Kidney capillary endothelial cell (primary cell): ENCODE results near the gene FZD2.
"Not testable (repeated sequence)": the region's sequence is repeated elsewhere in the genome, so short reads cannot be mapped to it uniquely, and the experiment has no call there.

ENCODE experiments used
- DNase-seq: peaks from one replicate; pipeline ENCODE4 v3.0.0-alpha.2; 2018; ENCODE audit warnings: low spot score

Gene FZD2

DNA sequence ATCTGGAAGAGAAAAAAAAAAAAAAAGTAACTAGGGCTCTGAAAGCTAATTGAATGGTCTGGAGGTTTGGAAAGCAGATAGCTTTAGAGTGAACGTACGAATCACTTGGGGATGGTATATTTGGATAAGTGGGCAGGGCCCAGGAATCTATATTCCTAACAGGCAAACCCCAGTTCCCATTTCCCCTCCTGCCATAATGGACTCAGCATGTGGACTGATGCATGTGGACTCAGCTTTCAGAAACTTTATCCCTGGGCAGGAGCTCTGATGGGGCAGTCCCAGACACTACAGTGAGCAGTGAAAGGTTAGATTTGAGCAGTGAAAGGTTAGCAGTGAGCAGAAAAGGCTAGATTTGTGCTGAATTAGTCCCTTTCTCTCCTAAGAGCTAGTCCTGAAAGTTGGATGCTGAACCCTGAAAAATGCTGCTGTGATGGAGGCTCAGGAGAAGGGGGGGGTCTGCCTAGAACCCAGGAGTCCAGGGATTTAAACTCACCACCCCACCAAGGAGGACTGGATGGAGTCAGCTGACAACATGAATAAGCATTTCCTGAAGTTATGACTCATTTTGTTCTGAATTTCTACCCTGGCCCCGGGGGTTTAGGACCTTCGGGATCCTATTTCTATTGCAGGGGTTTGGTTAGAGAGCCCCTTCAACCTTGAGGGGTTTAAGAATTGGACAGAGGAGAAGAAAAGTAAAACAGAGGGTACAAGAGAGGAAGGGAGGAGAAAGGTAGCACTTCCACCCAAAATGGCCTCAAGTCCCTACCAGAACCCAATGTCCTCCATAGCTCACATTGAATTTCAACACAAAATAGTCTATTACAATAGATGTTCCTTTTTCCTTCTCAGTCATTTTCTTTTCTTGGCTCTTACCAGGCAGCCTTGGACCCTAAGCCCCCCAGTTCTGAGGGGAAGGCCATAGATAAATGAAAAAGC is 10.3 kb upstream of the FZD2 start:
- peak; percentile 42 for DNase-seq

DNA sequence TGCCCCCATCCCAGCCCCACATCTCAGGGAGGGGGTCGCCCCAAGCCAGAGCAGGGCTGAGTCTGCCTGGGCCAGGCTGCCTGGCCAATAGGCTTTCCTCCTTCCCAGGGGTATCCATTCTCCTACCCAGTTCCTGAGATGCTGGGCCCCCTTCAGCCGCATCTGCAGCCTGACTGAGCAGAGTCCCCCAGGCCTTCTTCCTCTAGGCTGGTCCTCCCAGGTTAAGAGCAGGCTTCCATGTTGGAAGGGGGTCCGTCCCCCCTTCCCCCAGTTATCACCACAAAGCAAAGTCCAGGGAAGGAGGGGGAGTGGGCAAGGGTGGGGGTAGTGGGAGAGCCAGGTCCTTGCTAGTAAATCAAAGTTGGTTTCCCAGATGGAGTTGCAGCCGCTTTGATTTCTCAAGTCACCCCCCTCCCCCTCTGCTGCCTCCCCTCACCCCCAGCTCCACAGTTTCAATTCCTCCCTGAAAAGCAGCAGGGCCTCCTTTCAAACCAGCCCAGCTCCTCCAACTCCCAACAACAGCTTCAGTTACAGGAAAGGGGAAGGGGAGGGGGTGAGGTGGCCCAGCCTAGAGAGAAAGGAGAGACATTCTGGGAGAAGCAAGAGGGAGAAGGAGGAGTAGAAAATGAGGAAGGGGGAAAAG is 9.5 kb upstream of the FZD2 start:
- DNase-seq, result no peak

DNA sequence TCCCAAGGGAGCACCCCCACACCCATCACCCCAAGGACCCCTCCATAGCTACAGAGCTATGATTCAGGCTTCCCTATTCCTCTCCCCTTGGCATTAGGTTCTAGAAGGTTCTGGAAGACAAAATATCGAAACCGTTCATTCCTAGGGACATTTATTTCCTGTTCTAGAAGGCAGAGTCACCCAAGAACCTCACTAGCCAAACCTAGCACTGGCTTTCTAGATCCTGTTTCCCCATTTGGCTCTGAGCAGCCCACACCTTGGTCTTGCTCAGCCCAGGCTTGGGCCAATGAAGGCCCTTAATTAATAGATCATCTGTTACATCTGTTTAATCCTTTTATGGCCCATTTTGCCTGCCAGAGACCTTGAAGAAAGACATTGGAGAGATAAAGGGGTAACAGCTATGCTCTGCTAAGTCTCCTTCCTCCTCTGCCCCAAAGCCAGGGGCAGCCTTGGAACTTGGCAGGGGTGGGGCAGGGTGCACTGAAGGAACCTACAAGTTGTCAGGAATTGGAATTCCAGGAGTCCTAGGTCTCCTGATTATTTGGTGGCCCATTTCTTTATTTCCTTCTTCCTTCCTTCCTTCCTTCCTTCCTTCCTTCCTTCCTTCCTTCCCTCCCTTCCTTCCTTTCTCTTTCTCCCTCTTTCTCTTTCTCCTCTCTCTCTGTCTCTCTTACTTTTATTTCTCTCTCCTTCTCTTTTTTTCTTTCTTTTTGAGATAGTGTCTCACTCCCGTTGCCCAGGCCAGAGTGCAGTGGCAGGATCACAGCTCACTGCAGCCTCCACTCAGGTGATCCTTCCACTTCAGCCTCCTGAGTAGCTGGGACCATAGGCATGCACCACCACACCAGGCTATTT is 8.7 kb upstream of the FZD2 start:
- no peak for DNase-seq

DNA sequence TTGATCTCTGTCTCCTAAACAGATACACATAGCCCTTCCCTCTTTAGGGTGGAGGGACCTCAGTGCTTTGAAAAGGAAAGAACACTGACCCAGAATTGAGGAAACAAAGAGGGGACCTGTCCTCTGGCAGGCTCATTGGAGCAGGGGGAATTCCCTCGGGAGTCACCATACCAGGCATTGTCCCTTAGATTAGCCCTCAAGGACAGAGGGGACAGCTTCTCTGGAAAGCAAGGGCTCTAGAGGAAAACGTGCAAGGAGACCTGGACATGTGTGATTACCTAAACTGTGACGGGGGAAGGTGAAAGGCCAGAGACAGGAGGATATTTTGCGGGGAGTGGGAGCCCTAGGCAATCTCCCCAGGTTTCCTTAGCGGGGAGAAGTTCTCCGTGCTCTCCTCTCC is 7.6 kb upstream of the FZD2 start:
- DNase-seq, result no peak

DNA sequence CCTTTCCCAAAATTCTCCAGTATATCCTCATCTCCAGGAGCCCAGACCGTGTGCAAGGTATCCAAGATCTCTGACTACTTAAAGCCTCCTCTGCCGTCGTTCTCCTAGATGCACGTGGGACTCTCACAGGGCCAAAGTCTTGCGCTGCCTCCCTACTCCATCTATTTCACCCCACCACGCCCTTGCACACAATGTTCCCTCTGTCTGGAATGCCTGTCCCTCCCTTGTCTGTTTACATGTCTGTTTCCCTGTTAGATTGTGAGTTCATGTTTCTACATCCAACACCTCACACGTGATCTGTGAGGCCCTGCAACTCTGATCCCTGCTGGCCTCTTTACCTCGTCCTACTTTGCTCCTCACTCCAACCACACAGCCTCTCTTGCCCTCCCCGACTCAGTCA is 4.9 kb upstream of the FZD2 start:
- DNase-seq, result no peak

DNA sequence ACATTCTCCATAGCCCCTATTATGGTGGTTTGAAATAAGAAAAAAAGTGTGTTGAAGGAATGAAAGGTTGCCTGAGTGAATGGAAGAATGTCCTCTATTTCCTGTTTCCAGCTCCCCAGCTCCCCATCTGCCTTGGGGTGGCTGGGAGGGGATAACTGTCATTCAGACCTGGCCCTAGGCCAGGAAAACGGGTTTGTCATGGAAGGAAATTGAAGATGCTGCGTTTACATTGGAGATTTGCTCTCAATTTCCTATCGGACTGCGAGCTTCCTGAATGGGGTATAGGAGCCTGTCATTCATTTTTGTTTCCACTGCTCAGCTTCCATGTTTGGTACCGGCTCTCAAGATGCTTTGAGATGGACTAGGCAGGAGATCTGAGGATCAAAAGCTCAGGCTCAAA is 2.2 kb upstream of the FZD2 start:
- no peak for DNase-seq

DNA sequence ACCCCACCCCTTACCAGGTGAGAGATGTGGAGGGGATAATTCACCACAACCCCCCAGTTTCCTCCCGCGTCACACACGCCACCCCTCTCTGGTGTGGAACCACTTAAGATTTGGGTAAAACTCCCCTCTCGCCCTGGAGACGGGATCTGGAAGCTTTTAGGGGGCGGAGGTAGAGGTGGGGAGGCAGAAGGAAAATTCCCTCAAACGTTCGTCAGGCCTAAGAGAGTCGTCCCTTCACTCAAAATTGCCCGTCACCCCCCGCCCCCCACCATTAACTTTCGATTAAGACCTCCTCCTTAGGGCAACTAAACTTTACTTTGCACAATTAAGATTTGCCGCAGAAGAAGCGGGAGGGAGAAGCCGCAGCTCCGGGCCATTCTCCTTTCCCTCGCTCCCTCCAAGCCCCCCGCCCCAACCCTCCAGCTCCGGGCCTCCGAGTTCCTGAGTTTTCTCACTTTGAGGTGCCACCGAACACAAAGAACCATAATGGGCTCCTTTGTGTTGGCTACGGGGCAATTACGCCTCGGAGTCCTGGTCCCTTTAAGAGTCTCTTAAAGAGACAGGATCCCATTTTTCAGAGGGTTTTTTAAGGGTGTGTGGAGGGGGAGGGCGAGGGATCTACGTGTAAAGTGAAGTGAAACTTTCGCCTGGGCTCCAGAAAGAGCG is 985 bp upstream of the FZD2 start:
- DNase-seq, result no peak

DNA sequence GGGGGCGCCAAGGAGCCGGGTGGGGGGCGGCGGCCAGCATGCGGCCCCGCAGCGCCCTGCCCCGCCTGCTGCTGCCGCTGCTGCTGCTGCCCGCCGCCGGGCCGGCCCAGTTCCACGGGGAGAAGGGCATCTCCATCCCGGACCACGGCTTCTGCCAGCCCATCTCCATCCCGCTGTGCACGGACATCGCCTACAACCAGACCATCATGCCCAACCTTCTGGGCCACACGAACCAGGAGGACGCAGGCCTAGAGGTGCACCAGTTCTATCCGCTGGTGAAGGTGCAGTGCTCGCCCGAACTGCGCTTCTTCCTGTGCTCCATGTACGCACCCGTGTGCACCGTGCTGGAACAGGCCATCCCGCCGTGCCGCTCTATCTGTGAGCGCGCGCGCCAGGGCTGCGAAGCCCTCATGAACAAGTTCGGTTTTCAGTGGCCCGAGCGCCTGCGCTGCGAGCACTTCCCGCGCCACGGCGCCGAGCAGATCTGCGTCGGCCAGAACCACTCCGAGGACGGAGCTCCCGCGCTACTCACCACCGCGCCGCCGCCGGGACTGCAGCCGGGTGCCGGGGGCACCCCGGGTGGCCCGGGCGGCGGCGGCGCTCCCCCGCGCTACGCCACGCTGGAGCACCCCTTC is 484 bp downstream of the FZD2 start:
- DNase-seq, result no peak

DNA sequence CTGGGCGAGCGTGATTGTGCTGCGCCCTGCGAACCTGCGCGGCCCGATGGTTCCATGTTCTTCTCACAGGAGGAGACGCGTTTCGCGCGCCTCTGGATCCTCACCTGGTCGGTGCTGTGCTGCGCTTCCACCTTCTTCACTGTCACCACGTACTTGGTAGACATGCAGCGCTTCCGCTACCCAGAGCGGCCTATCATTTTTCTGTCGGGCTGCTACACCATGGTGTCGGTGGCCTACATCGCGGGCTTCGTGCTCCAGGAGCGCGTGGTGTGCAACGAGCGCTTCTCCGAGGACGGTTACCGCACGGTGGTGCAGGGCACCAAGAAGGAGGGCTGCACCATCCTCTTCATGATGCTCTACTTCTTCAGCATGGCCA is 1.0 kb downstream of the FZD2 start:
- DNase-seq, result no peak

DNA sequence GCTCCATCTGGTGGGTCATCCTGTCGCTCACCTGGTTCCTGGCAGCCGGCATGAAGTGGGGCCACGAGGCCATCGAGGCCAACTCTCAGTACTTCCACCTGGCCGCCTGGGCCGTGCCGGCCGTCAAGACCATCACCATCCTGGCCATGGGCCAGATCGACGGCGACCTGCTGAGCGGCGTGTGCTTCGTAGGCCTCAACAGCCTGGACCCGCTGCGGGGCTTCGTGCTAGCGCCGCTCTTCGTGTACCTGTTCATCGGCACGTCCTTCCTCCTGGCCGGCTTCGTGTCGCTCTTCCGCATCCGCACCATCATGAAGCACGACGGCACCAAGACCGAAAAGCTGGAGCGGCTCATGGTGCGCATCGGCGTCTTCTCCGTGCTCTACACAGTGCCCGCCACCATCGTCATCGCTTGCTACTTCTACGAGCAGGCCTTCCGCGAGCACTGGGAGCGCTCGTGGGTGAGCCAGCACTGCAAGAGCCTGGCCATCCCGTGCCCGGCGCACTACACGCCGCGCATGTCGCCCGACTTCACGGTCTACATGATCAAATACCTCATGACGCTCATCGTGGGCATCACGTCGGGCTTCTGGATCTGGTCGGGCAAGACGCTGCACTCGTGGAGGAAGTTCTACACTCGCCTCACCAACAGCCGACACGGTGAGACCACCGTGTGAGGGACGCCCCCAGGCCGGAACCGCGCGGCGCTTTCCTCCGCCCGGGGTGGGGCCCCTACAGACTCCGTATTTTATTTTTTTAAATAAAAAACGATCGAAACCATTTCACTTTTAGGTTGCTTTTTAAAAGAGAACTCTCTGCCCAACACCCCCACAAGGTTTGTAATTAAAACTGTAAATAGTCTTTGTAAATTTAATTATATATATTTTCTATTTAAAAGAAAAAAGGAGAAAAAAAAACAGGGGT is 1.7 kb downstream of the FZD2 start:
- DNase-seq, result no peak

DNA sequence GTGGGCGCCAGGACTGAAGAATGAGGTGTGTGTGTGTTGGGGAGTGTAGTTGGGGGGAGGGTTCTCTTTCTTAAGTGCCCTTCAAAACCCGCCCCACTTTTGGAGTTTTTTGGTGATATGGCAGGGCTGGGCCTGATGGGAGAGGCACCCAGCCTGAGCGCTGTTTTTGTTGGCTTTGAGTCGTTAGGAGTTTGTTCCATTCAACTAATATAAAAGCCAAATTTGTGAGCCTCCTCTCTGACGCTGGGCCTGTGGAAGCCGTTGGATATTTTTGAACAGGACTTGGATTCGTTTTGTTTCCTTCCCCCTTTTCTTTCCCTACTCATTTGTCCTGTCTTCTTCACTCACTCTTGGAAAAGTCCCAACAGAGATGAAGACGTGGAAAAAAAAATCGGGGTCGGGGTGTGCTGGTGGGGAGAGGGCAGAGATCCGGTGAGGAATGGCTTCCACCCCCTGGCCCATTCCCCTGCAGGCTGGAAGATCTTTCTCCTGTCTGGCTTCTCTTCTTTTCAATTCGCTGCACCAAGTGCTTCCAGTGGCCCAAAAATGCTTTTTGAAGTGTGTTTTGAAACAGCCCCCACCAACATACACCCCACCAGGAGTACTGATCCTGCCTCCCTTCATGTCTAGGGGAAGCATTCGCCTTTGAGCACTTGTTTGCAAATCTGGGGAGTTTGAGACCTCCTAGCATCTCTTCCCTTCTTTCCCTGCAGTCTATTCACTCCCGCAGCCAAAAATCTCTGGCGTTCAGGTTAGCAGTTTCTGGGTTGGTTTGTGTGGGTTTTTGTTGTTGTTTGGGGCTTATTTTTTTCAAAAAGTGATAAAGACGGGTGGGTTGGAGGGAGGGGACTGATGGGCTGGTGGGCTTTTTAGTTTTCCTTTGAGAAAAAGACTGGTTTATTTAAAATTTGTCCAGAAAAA is 2.6 kb downstream of the FZD2 start:
- no peak for DNase-seq

DNA sequence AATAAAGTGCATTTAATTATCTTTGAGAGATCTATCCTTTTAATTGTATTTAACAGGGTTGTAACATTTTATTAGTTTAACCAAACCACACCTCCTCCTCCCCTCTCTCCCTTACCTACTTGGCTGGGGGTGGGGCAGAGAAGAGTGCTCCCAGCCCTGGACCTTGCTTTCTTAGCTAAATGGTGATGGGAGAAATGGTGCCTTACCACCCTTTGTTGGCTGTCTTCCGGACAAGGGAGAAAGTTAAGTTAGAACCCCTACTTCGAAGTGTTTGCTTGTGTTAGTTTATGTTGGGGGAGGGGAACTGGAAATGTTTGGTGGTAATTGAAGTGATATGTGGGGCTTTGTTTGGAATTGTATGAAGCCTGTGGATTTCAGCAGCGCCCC is 3.9 kb downstream of the FZD2 start:
- no peak for DNase-seq

DNA sequence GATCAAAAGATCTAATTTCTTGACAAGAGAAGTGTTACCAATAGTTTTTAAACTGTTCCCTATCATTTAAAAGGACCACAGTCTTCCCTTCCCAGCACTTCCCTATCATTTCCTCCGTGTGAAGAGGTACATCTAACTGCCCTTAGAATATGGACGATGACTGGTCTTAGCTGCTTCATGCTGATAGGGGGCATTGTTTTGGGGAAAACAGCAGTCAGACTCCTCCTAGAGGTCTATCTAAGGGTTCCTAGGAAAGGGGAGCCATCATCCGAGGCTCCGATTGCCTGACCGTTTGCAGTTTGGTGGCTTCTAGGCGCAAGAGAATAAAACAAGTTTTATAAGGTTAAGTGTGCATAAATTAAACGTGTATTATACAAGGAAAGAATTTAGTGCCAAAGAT is 7.1 kb downstream of the FZD2 start:
- no peak for DNase-seq

DNA sequence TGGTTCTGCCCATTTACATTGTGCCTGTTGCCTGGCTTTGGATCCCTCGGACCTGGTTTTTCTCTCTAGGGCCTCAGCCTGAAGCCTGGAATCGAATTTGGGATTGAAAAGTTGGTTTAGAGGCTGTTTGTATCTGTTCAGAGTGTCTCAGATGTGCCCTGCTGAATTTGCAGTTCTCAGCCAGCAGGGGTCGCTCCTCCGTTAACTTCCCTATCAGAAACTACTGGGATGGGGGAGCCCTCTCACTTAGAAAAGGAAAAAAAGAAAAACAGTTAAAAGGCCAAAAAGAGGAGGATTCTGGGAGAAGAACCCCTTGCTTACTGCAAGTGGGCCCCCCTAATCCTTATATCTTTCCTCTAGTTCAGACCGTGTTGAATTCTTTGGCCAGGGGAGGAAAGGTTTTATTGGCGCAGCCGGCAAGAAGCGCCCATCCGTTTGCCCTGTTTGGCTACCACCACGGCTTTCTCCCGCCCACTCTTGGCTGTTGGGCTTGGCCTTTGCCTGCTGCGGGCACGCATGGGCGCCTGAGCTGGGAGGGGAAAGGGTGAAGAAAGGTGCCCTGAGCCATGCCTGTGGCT is 8.7 kb downstream of the FZD2 start:
- no peak for DNase-seq

DNA sequence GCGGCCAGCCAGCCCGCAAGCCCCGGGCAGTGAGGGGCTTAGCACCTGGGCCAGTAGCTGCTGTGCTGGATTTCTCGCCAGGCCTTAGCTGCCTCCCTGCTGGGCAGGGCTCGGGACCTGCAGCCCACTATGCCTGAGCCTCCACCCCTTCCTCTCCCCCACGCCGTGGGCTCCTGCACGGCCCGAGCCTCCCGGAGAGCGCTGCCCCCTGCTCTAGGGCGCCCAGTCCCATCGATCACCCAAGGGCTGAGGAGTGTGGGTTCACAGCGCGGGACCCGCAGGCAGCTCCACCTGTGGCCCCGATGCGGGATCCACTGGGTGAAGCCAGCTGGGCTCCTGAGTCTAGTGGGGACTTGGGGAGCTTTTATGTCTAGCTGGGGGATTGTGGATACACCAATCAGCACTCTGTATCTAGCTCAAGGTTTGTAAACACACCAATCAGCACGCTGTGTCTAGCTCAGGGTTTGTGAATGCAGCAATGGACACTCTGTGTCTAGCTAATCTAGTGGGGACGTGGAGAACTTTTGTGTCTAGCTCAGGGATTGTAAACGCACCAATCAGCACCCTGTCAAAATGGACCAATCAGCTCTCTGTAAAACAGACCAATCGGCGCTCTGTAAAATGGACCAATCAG is 11.1 kb downstream of the FZD2 start:
- DNase-seq, result not testable (repeated sequence)

DNA sequence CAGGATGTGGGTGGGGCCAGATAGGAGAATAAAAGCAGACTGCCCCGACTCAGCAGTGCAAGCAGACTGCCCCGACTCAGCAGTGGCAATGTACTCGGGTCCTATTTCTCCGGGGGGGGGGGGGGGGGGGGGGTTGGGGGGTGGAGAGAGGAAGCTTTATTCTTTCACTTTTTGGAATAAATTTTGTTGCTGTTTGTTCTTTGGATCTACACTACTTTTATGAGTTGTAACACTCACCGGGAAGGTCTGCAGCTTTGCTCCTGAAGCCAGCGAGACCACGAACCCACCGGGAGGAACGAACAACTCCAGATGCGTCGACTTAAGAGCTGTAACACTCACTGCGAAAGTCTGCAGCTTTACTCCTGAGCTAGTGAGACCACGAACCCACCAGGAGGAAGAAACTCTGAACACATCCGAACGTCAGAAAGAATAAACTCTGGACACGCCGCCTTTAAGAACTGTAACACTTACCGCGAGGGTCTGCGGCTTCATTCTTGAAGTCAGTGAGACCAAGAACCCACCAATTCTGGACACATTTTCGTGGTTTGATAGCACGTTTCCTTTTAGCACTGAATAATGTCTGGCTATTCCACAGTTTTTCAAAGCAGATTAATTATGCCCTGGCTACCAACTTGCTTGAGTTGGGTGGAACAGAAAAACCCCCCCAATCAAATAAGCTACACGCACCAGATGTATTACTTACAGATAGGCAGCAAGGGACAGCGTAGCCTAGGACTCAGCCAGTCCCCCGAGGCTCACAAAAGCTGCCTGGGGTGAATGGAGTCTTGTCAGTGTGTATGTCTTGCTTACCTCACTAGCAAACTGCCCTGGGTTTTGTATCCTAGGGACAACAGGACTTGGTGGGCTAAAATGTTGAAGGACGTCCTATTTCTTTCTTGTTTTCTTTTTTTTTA is 11.9 kb downstream of the FZD2 start:
- DNase-seq, result no peak

DNA sequence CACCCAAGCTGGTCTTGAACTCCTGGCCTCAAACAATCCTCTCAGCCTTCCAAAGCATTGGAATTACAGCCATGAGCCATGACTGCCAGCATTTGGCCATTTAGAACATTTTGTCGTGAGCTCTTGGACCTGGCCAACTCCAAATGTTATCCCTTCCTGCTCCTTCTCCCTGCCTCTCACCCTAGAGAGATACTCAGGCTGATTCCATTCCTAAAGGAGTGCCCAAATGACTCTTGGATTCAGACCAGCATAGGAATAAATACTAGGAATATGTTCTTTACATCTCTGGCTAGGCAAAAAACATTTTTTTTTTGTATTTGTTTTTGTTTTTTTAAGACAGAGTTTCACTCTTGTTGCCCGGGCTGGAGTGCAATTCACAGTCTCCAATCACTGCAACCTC is 15.5 kb downstream of the FZD2 start:
- DNase-seq, result no peak

DNA sequence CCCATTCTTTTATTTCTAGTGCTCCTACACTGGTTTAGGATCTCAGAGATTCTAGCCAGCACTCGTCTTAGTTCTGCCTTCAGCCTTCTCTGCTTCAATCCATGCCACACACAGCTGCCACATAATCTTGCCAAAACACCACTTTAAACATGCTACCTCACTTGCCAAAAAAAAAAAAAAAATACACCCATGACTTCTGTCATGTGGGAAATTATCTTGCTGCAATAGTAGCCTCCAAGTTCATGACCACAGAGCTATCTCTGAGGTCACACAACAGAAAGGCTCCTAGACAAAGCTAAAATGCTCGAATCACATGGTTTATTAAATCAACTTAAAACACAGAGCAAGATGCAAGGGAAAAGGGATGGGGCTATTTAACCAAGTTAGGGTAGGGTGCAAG is 18.1 kb downstream of the FZD2 start:
- no peak for DNase-seq
